SJCRH30 (cell line): ENCODE measurements around the gene SAMD9. TPM values are rescaled to one million over a fixed set of nuclear protein-coding genes. Genes with fewer than 3 reads are reported as not detected.

Experiments used
- DNase-seq, 2 experiments: peaks; one replicate each; pipeline ENCODE4 v3.0.0-alpha.2; 2015 to 2020
- H3K27ac ChIP-seq: fragments of 250-450 bp; sonication (Bioruptor Pico); 2 replicates; pipeline ENCODE4 v1.5.1; 2020; ENCODE audit warnings: mild to moderate bottlenecking, moderate library complexity
- H3K27me3 ChIP-seq: fragments of 250-450 bp; sonication (Bioruptor Pico); 2 replicates; pipeline ENCODE4 v1.5.1; 2020; ENCODE audit warnings: mild to moderate bottlenecking, moderate library complexity
- H3K36me3 ChIP-seq: fragments of 250-450 bp; sonication (Bioruptor Pico); 2 replicates; pipeline ENCODE4 v1.5.1; 2020; ENCODE audit warnings: mild to moderate bottlenecking, moderate library complexity
- H3K4me1 ChIP-seq: fragments of 250-450 bp; sonication (Bioruptor Pico); 2 replicates; pipeline ENCODE4 v1.5.1; 2020; ENCODE audit warnings: mild to moderate bottlenecking, moderate library complexity
- H3K4me3 ChIP-seq: fragments of 250-450 bp; sonication (Bioruptor Pico); 2 replicates; pipeline ENCODE4 v1.5.1; 2020; ENCODE audit warnings: mild to moderate bottlenecking, moderate library complexity
- H3K9me3 ChIP-seq: fragments of 250-450 bp; sonication (Bioruptor Pico); replicated peaks from 2 replicates; pipeline ENCODE4 v1.5.1; 2020; ENCODE audit warnings: mild to moderate bottlenecking, moderate library complexity
- total RNA-seq: library from RNA; depleted of rRNA; stranded (reverse); fragments of >200 nt; shearing (Covaris generic); gene quantifications from 2 replicates; pipeline ENCODE4 v1.2.3, GENCODE V29; 2014; rRNA removed

SAMD9 gene
- 4.9 and 6.0 TPM in 2 replicates for total RNA-seq

DNA sequence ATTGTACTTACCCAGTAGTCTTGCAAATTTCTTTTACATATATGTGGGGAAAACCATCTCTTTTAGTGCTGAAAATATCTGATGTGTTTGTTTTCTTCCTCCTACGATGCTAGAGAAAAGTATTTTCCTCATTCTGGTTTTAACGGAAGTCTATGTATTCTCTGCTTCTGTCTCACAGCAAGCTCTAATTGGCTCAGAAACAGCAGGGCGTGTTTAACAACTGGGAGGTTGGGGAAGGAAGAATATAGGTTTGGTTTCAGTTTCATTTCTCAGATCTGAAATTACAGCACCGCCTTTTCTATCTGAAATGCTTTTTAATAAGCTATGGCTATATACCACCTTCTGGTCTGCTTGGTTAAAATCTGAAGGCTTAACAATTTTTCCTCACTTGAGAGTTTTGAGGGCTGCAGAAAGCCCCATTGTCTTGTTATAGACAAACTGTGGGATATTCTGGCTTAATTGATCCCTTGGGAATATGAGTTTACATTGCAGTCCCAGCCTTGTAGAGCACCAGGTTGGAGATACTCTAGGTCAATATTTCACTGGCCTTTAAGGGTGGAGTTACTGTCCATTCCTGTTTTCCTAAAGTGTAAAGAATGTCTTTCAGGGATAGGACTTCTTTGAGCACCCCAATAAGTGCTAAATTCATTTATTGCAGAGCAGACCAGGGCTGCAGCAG, at the start of gene SAMD9:
TSS of gene SAMD9 (minus strand) at position 128 of the 679 bp plus-strand sequence. CDS start 11,882 bp downstream, outside the sequence.
- H3K9me3 ChIP-seq = no peaks in the 10 kb centered on the region
- no peak within 1 kb of the TSS for H3K27ac ChIP-seq
- H3K4me1 ChIP-seq = peaks cover 3% of the 10 kb centered on the region; the same call in 1 of the 2 replicates
- DNase-seq = peak; percentile 67 to 82
- peak within 1 kb of the TSS; percentile 57 for H3K4me3 ChIP-seq
- H3K27me3 ChIP-seq = no peaks in the 10 kb centered on the region
- no peaks in the 10 kb centered on the region for H3K36me3 ChIP-seq

GRCh38 chr7:93165447-93165846, 47.7 kb upstream of the SAMD9 start:
- Histone ChIP-seq H3K27me3 (no peaks in the 10 kb centered on the region), H3K27ac (no peak overlapping the region), H3K4me3 (no peak overlapping the region), H3K4me1 (no peaks in the 10 kb centered on the region), H3K9me3 (no peaks in the 10 kb centered on the region; the same call in 1 of the 2 replicates), H3K36me3 (no peaks in the 10 kb centered on the region)
- no peak for DNase-seq

- no peak for DNase-seq
- Histone ChIP-seq H3K27ac (no peak overlapping the region), H3K36me3 (no peaks in the 10 kb centered on the region)
Observed at GRCh38 chr7:93164766-93165165, 47.0 kb upstream of the SAMD9 start.

DNA sequence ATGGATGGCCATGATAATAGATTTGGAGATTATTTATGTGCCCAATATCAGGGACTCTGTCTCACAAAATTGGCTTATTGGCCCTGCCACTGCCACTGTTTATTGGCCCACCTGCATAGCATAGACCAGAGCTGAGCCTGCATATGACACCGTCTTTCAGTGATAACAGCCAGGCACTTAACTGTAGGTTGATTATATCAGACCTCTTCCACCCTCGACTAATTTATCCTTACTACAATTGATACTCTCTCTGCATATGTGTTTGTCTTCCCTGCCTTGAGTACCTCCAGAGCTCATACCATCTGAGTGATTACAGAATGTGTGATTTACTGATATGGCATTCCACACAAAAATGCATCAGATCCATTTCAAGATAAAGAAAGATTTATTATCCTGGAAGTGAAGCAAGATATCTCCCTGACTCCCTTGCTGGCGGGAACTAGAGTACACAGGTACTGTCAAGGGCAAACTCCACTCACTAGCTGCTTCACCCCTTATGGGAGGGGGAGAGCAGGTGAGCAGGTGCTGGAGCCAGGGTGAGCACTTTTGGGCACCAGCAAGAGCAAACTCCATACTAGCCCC, 43.5 kb upstream of the SAMD9 start:
- Histone ChIP-seq H3K9me3 (peaks cover 7% of the 10 kb centered on the region), H3K36me3 (no peaks in the 10 kb centered on the region), H3K4me3 (no peak overlapping the region), H3K27me3 (no peaks in the 10 kb centered on the region), H3K4me1 (no peaks in the 10 kb centered on the region), H3K27ac (no peak overlapping the region)
- DNase-seq = no peak

More at GRCh38 chr7:93164766-93165165, 47.0 kb upstream of the SAMD9 start:
- no peaks in the 10 kb centered on the region for H3K27me3 ChIP-seq
- no peak overlapping the region for H3K4me3 ChIP-seq
- H3K4me1 ChIP-seq = no peaks in the 10 kb centered on the region
- no peaks in the 10 kb centered on the region; the same call in 1 of the 2 replicates for H3K9me3 ChIP-seq

GRCh38 chr7:93160410-93160809, 42.6 kb upstream of the SAMD9 start:
- Histone ChIP-seq H3K27me3 (no peaks in the 10 kb centered on the region), H3K9me3 (peaks cover 8% of the 10 kb centered on the region), H3K27ac (no peak overlapping the region), H3K4me1 (no peaks in the 10 kb centered on the region), H3K36me3 (no peaks in the 10 kb centered on the region), H3K4me3 (no peak overlapping the region)
- DNase-seq = no peak

- H3K36me3 ChIP-seq = no peaks in the 10 kb centered on the region
- no peak overlapping the region for H3K27ac ChIP-seq
- DNase-seq = no peak
- peaks cover 8% of the 10 kb centered on the region for H3K9me3 ChIP-seq
- H3K27me3 ChIP-seq = no peaks in the 10 kb centered on the region
- no peak overlapping the region for H3K4me3 ChIP-seq
- no peaks in the 10 kb centered on the region for H3K4me1 ChIP-seq
Observed at GRCh38 chr7:93159490-93159889, 41.7 kb upstream of the SAMD9 start.

- no peak overlapping the region for H3K4me3 ChIP-seq
- peaks cover 8% of the 10 kb centered on the region for H3K9me3 ChIP-seq
- no peak for DNase-seq
- H3K27ac ChIP-seq = no peak overlapping the region
- H3K27me3 ChIP-seq = no peaks in the 10 kb centered on the region
- H3K4me1 ChIP-seq = peaks cover 3% of the 10 kb centered on the region; the same call in 1 of the 2 replicates
- H3K36me3 ChIP-seq = no peaks in the 10 kb centered on the region
Observed at GRCh38 chr7:93156884-93157283, 39.1 kb upstream of the SAMD9 start.

DNA sequence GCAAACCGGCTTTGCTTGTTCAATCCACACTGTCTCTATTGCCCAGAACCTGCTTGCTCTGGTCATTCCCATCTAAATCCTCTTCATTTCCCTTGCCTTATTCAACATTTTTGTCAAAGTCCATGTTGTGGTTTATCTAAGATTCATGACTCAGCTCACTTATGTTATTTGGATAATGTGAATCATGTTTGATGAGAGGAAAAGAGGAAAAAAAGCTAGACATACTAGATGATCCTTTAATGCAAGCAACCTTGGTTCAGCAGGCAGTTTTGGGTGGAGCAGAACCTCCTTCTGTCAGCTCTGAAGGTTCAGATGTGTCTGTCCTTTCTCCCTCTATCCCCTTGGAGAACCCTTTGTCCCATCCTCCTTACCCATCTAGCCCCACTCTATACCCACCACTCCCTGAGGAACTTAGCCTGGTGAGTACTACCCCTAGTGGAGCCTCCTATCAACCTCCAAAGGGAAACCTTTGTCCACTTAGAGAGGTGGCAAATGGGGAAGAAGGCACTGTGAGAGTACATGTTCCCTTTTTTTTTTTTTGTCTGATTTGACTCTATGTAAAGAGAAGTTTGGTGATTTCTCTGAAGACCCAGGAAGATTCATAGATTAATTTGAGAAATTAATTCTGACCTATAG, 32.5 kb upstream of the SAMD9 start:
- no peak for DNase-seq

DNA sequence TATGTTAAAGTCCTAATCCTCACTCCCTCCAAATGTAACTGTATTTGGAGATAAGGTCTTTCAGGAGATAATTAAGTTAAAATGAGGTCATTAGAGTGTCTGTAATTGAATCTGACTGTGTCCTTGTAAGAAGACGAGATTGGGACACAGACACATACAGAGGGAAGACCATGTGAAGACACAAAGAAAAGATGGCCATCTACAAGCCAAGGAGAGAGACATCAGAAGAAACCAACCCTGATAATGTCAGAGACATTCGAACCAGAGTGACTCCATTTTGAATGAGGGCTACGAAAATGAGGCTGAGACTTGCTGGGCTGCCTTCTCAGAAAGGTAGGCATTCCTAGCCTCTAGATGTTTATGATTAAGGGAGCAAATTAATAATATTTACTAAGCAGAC, 30.9 kb upstream of the SAMD9 start:
- no peak for DNase-seq
- Histone ChIP-seq H3K27me3 (no peaks in the 10 kb centered on the region), H3K4me3 (no peak overlapping the region), H3K4me1 (peaks cover 7% of the 10 kb centered on the region; the same call in 1 of the 2 replicates), H3K36me3 (no peaks in the 10 kb centered on the region), H3K27ac (no peak overlapping the region), H3K9me3 (no peaks in the 10 kb centered on the region)

More for the DNA sequence above, 32.5 kb upstream of the SAMD9 start:
- peaks cover 7% of the 10 kb centered on the region; the same call in 1 of the 2 replicates for H3K4me1 ChIP-seq
- H3K4me3 ChIP-seq = no peak overlapping the region
- no peaks in the 10 kb centered on the region for H3K36me3 ChIP-seq
- no peaks in the 10 kb centered on the region for H3K9me3 ChIP-seq
- H3K27ac ChIP-seq = no peak overlapping the region
- H3K27me3 ChIP-seq = no peaks in the 10 kb centered on the region

DNA sequence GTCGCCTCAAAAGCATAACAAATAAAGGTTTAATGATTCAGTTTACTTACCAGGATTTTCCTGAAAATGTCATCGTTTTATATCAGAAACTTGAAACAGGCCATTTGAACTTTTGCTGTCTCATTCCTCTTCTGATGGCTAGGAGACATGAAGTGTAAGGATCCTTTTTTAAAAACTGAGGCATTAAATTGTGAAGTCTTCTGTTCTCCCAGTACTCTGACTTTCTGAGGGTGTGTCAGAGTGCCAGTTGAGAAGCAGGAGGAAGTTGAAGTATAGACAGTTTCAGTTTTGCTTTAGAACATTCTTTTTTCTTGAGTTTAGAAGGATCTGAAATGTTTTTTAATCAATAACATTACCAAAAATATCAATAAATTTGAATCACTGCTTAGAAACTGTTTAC, 30.4 kb upstream of the SAMD9 start, which contains the start of gene SAMD9L:
TSS of gene SAMD9L (minus strand) at position 242 of the 400 bp plus-strand sequence. CDS start 12,414 bp downstream, outside the sequence.
- peak in 1 of 2 experiments; percentile 8 for DNase-seq

GRCh38 chr7:93147363-93147762, 29.6 kb upstream of the SAMD9 start:
- no peak overlapping the region for H3K27ac ChIP-seq

More for the DNA sequence above, 30.4 kb upstream of the SAMD9 start, which contains the start of gene SAMD9L:
- H3K27me3 ChIP-seq = no peaks in the 10 kb centered on the region
- peak within 1 kb of the TSS; percentile 42 for H3K4me3 ChIP-seq
- peaks cover 4% of the 10 kb centered on the region; the same call in 1 of the 2 replicates for H3K4me1 ChIP-seq
- no peaks in the 10 kb centered on the region for H3K9me3 ChIP-seq
- H3K36me3 ChIP-seq = no peaks in the 10 kb centered on the region
- H3K27ac ChIP-seq = no peak within 1 kb of the TSS

DNA sequence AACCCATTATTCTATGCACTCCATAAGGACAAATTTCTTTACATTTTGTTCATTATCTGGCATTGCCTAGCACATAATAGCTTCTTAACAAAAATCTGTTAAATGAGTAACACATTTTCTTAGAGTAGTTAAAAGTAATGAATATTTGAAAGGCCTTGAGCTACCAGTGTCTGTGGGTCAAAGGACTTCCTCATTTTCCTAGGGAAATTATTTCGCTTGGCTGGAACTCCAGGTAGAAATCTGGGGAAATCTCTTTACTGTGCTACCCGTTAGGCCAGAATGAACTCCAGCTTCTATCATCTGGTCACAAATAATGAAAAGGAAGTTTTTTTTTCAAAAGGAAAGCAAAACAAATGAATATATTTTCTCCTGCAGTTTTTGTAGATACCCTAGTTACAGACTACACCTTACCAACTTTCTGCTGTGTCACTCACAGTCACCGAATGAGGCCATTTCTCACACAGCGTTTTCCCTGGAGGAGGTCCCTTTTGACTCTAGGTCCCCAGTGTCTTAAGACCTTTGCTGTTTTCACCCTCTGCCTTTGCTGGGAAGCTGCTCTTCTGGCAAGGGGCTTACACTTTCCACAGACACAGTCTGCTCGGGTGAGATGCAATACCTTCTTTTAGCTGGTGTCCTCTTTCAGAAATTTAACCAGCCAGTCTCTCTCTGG, 28.8 kb upstream of the SAMD9 start:
- no peaks in the 10 kb centered on the region for H3K36me3 ChIP-seq
- H3K27ac ChIP-seq = no peak overlapping the region
- H3K27me3 ChIP-seq = no peaks in the 10 kb centered on the region
- no peaks in the 10 kb centered on the region for H3K9me3 ChIP-seq
- no peak for DNase-seq
- H3K4me3 ChIP-seq = no peak overlapping the region
- H3K4me1 ChIP-seq = peaks cover 4% of the 10 kb centered on the region; the same call in 1 of the 2 replicates

More at GRCh38 chr7:93147363-93147762, 29.6 kb upstream of the SAMD9 start:
- Histone ChIP-seq H3K27me3 (no peaks in the 10 kb centered on the region), H3K4me1 (peaks cover 4% of the 10 kb centered on the region; the same call in 1 of the 2 replicates), H3K4me3 (peak overlapping the region; percentile 42), H3K9me3 (no peaks in the 10 kb centered on the region), H3K36me3 (no peaks in the 10 kb centered on the region)
- peak; percentile 19 to 43 for DNase-seq

- Histone ChIP-seq H3K9me3 (no peaks in the 10 kb centered on the region), H3K27me3 (no peaks in the 10 kb centered on the region), H3K27ac (no peak overlapping the region), H3K4me3 (no peak overlapping the region), H3K4me1 (peaks cover 4% of the 10 kb centered on the region; the same call in 1 of the 2 replicates), H3K36me3 (no peaks in the 10 kb centered on the region)
- no peak for DNase-seq
Observed at GRCh38 chr7:93146036-93146435, 28.3 kb upstream of the SAMD9 start.

GRCh38 chr7:93145354-93145753, 27.6 kb upstream of the SAMD9 start:
- Histone ChIP-seq H3K4me3 (no peak overlapping the region), H3K4me1 (peaks cover 4% of the 10 kb centered on the region; the same call in 1 of the 2 replicates), H3K9me3 (no peaks in the 10 kb centered on the region), H3K36me3 (no peaks in the 10 kb centered on the region), H3K27ac (no peak overlapping the region), H3K27me3 (no peaks in the 10 kb centered on the region)
- no peak for DNase-seq
